HG03103 (cell line): Measurements from ENCODE around the gene AP3D1.
"Not testable (repeated sequence)": the region's sequence is repeated elsewhere in the genome, so short reads cannot be mapped to it uniquely, and the experiment has no call there.

Experiments
- ATAC-seq: cut with Tn5 transposase; IDR thresholded peaks from one replicate; pipeline ENCODE4 v1.9.1; 2021; ENCODE audit warnings: low read depth; ENCODE audit not compliant: unreplicated experiment

The AP3D1 gene

DNA sequence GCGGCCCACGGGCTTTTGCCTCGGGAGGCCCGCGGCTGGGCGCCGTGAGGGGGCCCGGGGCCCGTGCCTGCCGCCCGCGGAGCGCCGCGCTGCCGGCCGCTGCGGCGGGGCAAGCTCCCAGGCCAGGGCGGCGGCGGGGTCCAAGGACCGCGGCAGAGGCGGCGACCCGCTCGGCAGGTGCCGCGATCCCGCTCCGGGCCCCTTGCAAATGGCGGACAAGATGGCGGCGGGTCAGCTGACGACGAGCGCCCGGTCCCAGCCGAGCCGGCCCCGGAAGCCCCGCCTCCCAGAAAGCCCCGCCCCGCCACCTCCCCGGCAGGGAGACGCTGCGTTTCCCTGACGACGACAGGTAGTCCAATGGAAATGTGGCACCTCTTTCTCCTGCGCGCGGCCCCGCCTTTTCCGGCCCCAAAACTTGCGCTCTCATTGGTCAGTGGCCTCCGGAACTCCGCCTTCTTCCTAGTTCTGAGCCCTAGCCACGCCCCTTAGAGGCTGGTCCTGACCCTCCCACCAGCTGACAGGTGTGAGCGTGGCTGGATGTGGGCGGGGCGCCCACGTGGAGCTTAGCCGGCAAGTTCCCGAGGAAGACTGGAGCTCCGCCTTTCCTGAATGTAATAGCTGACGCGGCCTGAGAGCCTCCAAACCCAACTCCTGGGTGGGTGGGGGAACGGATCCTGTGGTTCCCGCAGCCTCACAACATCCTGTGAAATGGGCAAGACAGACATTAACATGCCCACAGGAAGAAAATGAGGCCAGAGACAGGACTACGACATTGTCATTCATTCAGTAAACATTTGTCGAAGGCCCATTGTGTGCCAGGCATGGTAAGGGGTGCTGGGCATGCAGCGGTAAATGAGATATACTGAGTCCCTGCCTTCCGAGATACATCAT is at the start of gene AP3D1:
Gene AP3D1 (minus strand): TSS at position 228 of the 891 bp plus-strand sequence. CDS start 232 bp downstream, outside the sequence.
- ATAC-seq: peak; percentile 78

DNA sequence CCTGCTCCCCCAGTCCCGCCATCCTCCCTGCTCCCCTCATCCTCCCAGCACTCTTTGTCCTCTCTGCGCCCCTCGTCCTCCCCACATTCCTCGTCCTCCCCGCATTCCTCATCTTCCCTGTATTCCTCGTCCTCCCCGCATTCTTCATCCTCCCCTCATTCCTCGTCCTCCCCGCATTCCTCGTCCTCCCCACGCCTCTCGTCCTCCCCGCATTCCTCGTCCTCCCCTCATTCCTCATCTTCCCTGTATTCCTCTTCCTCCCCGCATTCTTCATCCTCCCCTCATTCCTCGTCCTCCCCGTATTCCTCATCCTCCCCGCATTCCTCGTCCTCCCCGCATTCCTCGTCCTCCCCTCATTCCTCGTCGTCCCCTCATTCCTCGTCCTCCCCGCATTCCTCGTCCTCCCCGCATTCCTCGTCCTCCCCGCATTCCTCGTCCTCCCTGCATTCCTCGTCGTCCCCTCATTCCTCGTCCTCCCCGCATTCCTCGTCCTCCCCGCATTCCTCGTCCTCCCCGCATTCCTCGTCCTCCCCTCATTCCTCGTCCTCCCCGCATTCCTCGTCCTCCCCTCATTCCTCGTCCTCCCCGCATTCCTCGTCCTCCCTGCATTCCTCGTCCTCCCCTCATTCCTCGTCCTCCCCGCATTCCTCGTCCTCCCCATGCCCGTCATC is 49.4 kb upstream of the AP3D1 start:
- not testable (repeated sequence) for ATAC-seq

DNA sequence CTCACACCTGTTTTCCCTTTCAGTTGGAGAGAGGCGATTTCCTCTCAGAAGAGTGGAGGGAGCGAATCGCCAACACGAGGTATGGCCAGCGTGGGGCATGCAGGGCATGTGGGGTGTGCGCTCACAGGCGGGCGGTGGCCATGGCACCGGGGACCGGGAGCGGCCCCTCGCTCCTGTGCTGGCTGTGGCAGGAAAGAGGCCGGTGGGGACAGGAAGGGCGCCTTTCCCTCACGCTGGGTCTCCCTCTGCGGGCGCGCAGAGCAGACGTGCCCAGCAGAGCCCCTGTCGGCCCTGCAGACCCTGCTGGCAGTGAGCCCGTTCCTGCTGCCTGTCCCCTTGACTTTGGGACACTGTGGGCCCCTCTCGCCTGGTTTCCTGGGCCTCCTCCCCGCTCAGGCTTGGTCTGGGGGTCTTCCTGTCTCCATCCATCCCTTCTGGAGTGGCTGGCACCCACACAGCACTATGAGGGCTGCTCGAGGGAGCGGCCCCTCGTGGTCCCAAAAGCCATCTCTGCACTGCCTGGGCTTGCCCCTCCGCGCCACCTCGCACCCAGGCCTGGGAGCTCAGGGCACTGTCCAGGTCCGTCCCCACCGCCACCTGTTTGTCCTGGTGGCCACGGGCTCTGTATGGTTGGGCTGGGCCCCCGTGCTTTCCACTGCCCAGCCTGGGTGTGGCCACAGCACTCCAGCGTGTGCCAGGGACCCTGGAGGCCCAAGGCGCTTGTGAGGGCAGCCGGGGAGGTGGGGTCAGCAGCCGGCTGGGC is 48.7 kb upstream of the AP3D1 start:
- ATAC-seq: no peak

DNA sequence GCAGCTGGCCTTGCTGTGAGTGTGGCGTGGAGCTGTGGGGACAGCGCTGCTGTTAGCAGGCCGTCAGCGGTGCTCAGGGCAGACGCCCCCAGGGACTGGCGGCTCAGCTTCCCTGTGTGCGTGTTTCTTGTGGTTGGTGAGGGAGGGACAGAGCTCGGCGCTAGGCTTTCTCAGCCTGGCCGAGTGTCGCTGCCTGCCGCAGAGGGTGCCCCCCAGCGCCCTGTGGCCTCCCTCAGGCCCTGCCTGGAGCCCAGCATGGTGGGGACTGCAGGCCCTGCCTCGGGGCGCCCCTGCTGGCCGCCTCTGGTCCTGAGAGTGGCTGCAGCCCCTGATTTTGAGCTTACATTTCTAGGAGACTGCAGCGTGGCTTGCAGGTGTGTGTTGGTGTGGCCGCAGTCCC is 47.8 kb upstream of the AP3D1 start:
- ATAC-seq: no peak

DNA sequence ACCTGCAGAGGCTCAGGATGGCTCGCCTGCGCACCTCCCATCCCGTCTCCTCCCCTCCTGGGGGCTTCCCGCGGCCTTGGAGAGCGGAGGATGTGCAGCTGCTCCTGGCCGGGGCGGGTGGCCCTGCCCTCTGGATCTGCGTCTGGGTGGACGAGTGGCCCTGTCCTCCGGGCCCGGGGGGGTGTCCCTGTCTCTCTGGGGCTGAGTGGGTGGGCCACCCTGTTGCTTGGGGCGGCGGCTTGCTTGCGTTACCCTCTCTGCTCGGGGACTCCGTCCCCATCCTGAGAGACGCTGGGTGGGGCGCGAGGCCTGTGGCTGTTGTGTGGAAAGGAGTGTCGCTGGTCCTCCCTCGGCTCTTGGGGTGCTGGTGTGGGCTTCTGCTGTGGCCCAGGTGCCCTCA is 47.0 kb upstream of the AP3D1 start:
- no peak for ATAC-seq

DNA sequence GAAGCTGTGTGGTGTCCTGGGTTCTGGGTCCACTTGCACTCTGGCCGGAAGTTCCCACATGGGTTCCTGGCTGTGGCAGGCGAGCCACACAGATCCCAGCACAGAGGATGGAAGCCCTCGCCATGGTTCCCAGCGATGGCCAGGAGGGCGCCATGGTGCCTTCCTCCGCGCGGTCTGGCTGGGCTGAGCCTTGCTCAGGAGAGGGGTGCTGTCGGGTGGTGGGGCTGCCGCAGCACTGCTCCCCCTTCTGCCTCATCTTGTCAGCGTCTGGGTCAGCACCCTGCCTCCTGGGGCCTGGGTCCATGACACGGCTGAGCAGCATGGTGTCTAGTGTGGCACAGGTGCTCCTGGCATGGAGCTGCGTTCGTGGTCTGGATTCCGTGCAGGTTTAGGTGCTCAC is 45.9 kb upstream of the AP3D1 start:
- ATAC-seq: no peak

DNA sequence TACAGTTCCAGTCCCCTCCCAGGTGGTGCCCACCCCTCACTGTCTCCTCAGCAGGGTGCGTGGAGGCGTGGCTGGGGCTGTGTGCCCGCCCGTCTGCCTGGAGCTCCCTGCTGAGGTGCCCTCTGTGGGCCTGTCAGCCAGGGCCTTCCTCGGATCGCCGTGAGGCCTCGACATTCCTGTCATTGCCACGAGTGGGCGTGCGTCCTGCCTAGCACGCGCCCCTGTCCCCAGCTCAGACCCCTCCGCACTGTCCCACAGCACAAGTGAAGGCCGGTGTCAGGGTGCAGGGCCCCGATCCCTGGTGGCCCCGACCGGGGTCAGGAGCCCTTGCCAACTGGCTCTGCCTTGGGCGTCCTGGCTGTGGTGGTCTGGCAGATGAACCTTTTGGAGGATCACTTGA is 44.5 kb upstream of the AP3D1 start:
- ATAC-seq: no peak

DNA sequence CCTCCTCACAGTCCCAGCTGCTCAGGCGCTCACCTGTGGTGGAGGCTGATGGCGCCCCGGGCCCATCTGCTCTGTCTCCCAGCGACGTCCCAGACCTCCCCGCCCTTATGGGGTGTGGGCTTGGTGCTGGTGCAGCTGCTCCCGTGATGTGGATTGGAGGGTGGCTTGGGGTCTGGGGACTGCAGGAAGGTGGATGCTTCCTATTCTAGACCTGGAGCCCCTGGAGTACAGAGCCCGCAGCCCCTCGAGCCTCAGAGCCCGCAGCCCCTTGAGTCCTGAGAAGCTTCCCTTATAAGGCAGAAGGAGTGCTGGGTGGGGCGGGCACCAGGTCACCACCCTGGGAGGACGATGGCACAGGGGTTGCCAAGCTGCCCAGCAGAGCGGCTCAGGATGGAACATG is 44.0 kb upstream of the AP3D1 start:
- no peak for ATAC-seq

DNA sequence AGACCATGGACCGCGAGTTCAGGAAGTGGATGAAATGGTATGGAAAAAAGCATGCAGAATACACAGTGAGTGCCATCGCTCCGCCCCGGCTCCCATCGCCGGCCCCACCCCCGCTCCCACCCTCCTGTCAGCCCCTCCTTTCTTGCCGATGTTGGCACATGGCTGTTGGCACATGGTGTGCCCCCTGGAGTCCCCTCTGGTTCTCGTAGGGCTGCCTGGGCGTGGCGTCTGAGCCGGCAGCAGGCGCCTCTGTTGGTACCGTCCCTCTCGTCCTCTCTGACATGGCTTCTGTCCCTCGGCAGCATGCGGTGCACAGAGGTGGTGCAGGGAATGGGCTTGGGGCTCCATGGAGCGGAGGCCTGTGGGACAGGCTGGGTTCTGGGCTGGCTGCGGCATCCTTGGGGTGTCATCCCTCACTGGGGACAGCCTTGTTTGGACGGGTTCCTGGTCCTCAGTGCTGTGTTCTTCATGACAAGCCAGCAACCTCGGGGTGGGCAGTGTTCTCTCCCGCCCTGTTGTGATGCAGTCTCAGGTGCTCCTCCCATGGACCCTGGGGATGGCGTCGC is 43.2 kb upstream of the AP3D1 start:
- ATAC-seq: no peak

DNA sequence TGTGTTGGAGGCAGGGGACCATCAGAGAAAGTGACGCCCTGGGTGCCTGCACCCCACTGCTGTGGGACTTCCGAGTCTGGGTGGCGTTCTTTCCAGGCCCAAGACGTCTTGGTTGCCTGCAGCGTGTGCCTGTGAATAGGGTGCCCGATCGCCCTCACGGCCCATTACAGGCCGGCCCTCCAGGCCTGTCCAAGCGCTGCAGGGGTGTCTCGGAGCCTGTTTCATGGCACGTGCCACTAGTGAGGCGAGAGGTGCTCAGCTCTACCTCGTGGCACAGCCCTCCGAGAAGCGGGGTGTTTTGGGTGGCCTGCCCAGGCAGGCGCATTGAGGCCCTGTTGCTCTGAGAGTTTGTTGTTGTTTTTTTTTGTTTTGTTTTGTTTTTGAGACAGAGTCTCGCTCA is 42.4 kb upstream of the AP3D1 start:
- ATAC-seq: no peak

DNA sequence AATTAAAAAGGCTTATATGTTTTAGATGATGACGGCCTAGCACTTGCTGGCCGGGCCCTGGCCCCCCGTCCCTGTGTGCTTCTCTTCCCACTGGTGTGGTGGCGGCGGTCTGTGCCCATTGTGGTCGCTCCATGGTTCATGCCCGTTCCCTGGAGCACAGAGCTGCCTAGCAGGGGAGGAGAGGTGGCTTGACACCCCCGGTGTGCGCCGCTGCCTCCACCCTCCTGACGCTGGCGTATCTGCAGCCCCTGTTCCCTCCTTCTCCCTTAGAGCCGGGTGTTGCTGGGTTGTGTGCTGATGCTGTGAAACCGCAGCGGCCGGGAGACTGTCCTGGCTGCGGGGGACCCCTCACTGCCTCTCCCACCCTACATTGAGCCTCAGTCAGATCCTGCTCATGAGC is 41.5 kb upstream of the AP3D1 start:
- no peak for ATAC-seq

DNA sequence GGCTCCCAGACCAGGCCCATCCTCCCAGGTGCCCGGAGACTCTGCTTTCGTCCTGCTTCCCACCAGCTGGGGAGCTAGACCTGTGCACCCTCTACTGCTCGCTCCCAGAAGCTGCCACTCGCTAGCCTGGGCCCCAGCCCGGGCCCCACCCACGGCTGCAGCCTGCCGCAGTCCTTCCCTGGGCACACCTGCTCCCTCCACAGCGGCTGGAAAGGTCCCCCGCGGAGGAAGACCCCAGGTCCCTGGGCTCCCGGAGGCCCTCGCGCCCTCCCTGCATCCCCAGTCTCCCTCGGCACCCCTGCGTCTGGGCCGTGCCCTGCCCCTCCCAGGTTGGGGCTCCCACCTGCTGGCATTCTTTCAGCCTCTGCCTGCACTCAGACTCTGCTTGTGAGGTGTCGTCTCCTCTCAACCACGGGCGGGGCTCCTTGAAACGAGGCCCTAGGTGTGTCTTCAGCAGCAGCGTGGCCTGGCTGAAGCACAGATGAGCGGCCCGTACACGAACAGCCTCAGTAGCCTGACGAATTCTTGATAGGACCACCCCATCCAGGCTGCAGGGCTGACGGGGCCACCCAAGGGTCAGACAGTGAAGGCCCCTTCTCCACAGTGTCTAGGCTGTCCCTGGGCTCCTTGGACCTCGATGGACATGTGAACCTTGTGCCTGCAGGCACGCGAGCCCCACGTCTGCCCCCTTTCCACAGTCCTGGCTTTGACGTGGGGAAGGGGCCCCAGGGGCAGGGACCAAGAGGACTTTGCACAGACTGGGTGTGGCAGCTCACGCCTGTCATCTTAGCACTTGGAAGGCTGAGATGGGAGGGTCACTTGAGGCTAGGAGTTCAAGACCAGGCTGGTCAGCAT is 40.3 kb upstream of the AP3D1 start:
- no peak for ATAC-seq

DNA sequence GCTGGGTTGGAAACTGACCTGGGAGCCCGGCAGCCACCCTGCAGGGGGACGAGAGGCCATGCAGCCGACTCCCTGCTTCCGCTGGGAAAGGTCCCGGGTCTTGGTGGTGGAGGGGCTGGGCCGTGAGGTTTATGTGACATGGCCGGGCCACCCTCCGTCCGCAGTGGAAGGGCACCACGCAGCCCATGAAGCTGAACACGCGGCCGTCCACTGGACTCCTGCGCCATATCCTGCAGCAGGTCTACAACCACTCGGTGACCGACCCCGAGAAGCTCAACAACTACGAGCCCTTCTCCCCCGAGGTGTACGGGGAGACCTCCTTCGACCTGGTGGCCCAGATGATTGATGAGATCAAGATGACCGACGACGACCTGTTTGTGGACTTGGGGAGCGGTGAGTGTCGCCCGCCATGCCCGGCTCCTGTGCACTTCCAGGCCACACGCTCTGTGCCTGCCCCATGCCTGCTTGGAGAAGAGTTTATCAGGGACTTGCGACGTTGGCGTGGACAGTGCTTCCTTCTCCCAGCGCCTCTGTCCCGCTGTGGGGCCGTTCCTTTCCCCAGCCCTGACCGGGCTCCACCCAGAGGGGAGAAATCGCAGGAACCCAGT is 39.6 kb upstream of the AP3D1 start:
- no peak for ATAC-seq

DNA sequence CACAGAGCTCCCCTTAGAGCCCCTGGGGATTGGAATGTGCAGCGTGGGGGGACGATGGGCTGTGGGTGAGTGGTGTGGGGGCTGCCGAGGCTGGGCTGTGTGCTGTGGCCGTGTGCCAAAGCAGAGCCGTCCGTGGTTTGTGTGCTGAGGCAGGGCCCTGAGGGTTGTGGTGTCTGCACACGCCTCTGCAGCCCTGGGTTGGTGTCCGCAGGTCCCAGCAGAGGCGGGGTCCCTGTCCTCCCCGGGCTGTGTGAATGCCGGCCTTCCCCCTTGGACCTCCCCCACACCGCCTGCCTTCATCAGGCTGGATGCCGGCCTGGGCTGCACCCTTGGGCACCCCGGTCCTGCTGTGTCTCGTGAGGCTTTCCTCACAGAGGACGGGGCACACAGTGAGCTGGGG is 38.5 kb upstream of the AP3D1 start:
- ATAC-seq: no peak

DNA sequence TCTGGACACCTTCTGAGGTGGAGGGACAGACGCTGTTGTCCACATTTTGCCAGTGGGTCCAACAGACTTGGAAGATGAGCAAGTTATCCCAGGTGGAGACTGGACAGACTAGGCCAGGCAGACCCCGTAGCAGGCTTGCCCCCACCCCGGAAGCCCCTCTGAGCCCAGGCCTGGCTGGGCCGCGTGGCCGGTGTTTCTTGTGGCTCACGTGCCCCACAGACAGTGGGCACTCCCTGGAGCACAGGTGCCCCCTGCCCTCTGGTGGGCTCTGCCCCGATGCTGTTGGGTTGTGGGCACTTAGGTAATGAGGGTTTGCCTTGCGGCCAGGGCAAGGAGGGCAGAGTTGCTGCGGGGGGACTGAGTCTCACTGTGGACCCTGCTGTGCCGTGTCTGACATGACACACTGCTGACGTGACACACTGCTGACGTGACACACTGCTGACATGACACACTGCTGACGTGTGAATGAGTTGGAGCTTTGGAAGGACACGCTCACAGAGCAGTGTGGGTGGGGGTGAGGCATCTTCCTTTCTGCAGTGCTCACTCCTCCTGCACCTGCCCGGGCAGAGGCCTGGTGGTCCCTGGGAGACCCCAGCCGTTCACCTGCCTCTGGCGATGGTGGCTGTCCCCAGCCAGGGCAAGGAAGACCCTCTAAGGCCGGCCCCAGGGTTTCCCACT is 37.5 kb upstream of the AP3D1 start:
- ATAC-seq: no peak

DNA sequence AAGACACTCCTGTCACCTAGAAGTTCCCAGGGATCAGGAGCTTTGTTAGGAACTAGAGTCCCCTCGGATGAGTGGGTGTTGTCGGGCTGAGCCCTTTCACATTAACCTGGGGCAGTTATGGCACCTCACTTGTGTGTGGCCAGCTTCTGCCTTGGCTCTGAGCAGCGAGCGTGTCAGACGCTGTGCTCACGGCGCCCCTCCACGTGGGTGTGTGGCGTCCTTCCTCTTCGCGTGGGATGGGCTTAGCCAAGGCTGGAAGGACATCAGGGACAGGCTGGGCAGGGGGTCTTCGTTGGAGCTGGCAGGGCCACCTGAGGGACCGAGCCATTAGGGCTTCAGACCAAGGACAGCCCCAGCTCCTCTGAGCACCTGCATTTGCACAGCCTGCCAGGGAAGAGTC is 35.8 kb upstream of the AP3D1 start:
- no peak for ATAC-seq

DNA sequence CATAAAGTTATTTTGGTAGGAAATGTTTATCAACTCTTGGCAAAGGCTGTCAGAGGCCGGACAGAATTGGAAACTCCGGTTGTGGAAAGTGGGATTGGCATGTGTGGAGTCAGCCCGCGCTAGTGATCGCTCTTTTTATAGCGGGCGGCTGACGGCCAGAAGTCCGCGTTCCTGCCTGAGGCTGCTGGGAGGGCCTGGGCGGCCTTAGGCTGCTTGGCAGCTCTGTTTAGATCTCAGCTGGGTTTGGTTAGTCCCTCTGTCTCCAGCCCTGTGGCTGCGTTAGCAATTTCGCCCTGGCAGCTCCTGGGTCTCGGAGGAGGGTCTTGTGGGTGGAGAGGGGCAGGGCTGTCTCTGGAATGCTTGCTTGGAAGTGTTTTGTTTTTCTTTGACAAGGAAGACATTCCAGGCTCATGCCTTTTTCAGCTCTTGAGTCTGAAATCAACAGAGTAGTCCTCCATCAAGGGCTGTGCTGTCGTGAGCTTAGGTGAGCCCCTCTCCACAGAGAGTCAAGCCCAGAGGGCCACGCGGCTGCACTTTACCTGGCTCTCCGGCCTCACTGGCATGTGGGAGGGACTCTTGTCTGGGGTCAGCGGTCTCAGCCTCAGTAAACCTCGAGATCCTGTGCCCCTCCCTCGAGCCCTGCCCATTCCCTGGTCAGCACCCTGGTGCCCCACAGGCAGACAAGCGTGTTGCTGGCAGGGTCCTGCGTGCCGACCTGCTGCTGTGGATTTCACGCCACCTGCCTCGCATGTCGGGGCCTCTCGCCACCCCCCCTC is 34.9 kb upstream of the AP3D1 start:
- no peak for ATAC-seq

DNA sequence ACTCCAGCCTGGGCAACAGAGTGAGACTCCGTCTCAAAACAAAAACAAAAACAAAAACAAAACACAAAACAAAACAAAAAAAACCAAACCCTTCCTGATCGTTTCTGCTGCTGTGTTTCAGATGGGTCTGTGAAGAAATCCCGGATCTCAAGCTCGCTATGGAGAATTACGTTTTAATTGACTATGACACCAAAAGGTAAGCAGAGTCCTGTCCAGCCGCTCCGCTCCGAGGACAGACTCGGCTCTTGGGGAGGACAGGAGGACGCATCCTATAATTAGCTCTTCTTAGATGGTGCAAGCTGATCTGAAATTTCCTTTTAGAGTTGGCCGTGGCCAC is 34.3 kb upstream of the AP3D1 start:
- ATAC-seq: no peak
